CD4-positive, alpha-beta T cell (primary cell): ENCODE results near the gene TOPAZ1. TPM values are rescaled to one million over a fixed set of nuclear protein-coding genes. Genes with fewer than 3 reads are reported as not detected.

Experiments used
- ATAC-seq: fragments of 200-7000 bp; cut with Tn5 transposase; one replicate; pipeline ENCODE4 v1.10.0; 2022; ENCODE audit warnings: mild to moderate bottlenecking; ENCODE audit not compliant: poor library complexity
- CTCF ChIA-PET: fragments of 350-600 bp; sonication (Branson Sonifier 250); formaldehyde crosslinking; loops from one replicate; lab custom pipeline; 2021; ENCODE audit warnings: antibody characterized with exemption, inconsistent platforms; lab: Charles Lee
- POLR2A ChIA-PET: fragments of 350-600 bp; sonication (Branson Sonifier 250); formaldehyde crosslinking; loops from one replicate; lab custom pipeline; 2021; ENCODE audit warnings: antibody characterized with exemption, inconsistent platforms; lab: Charles Lee
- DNase-seq, 14 experiments: peaks; one replicate each; pipeline ENCODE4 v3.0.0-alpha.2; 2013 to 2020; ENCODE audit warnings: mixed read lengths in 2 of 14
- H3K27ac ChIP-seq, 2 donors: one replicate each; pipeline versions ENCODE4 v1.5.1 to v1.7.0; 2013; ENCODE audit warnings: low read length in 2 of 2, low read depth in 1 of 2, mild to moderate bottlenecking in 1 of 2
- H3K27me3 ChIP-seq, 2 experiments: 1 replicate in 1 of 2; 2 replicates in 1 of 2; pipeline versions ENCODE4 v1.6.1 to v1.7.0; 2013; ENCODE audit warnings: low read length in 2 of 2, control low read depth in 1 of 2, mild to moderate bottlenecking in 1 of 2, moderate library complexity in 1 of 2; ENCODE audit not compliant: insufficient read depth in 2 of 2, control insufficient read depth in 1 of 2
- H3K36me3 ChIP-seq: one replicate; pipeline ENCODE4 v1.6.1; 2013; ENCODE audit warnings: low read length, control low read depth; ENCODE audit not compliant: insufficient read depth
- H3K4me1 ChIP-seq: one replicate; pipeline ENCODE4 v1.6.1; 2013; ENCODE audit warnings: low read length, control low read depth; ENCODE audit not compliant: insufficient read depth
- H3K4me3 ChIP-seq: one replicate; pipeline ENCODE4 v1.5.1; 2013; ENCODE audit warnings: mild to moderate bottlenecking, low read length, moderate library complexity
- H3K9me3 ChIP-seq, 2 experiments: 1 replicate in 1 of 2; 2 replicates in 1 of 2; pipeline versions ENCODE4 v1.6.1 to v1.7.0; 2013; ENCODE audit warnings: low read length in 2 of 2, mild to moderate bottlenecking in 2 of 2, control low read depth in 1 of 2, moderate library complexity in 1 of 2; ENCODE audit not compliant: control insufficient read depth in 1 of 2, insufficient read depth in 1 of 2
- H3K27ac Mint-ChIP-seq: one replicate; pipeline ENCODE4 v1.8.0; 2020; ENCODE audit warnings: mixed read lengths
- H3K27me3 Mint-ChIP-seq: one replicate; pipeline ENCODE4 v1.8.0; 2021; ENCODE audit warnings: mixed read lengths
- H3K36me3 Mint-ChIP-seq: one replicate; pipeline ENCODE4 v1.8.0; 2021; ENCODE audit warnings: low read depth, mixed read lengths
- H3K4me1 Mint-ChIP-seq: one replicate; pipeline ENCODE4 v1.8.0; 2021; ENCODE audit warnings: low read depth, mixed read lengths
- H3K4me3 Mint-ChIP-seq: one replicate; pipeline ENCODE4 v1.8.0; 2020; ENCODE audit warnings: mild to moderate bottlenecking, mixed read lengths
- H3K9me3 Mint-ChIP-seq: one replicate; pipeline ENCODE4 v1.8.0; 2020; ENCODE audit warnings: mixed read lengths
- CTCF ChIP-seq: fragments of 200-600 bp; IDR thresholded peaks from one replicate; pipeline ENCODE4 v1.8.0; 2022; ENCODE audit warnings: antibody characterized with exemption, mild to moderate bottlenecking
- intact Hi-C, 2 experiments: fragments of 100-400 bp; cut with DNase I in 1 of 2; cut with micrococcal nuclease in 1 of 2; formaldehyde crosslinking; loops; one replicate each; pipeline versions ENCODE4 v1.15.1 to v1.9.0; 2023 to 2025; cut with DNase I, micrococcal nuclease
- total RNA-seq, 174 experiments: library from RNA in 2 of 174; stranded (reverse) in 2 of 174; gene quantifications; one replicate each; pipeline ENCODE4 v1.2.3 and lab custom pipeline; 2021 to 2026

TOPAZ1 gene
- total RNA-seq, 2 experiments from 2014 or later, result not detected

- no peaks in the 10 kb centered on the region for H3K4me1 Mint-ChIP-seq
- ChIA-PET POLR2A (no interaction called here), CTCF (no interaction called here)
- no peak for ATAC-seq
- Histone ChIP-seq H3K9me3 (no peaks in the 10 kb centered on the region), H3K27ac (no peak overlapping the region), H3K27me3 (peaks cover 0 to 9% of the 10 kb centered on the region in 2 experiments), H3K36me3 (no peaks in the 10 kb centered on the region), H3K4me3 (no peak overlapping the region), H3K4me1 (no peaks in the 10 kb centered on the region)
- no peak overlapping the region for H3K27ac Mint-ChIP-seq
- TF ChIP-seq CTCF, result no peak
- H3K9me3 Mint-ChIP-seq, result no peaks in the 10 kb centered on the region
- DNase-seq, result no peak
- no peak overlapping the region for H3K4me3 Mint-ChIP-seq
- H3K36me3 Mint-ChIP-seq, result no peaks in the 10 kb centered on the region
- H3K27me3 Mint-ChIP-seq, result peaks cover 34% of the 10 kb centered on the region
- intact Hi-C loops, result loop anchor here (10.0 kb wide), 3 partner anchors 144 to 636 kb away; partner anchors contain the start of genes ABHD5 (in 1 of the 2), ZNF197 (in 1 of the 2) and ZNF445 (in 1 of the 2)
These were observed 88.8 kb downstream of the TOPAZ1 start for GRCh38 chr3:44330444-44330843.

- ChIA-PET POLR2A (no interaction called here), CTCF (no interaction called here)
- no peaks in the 10 kb centered on the region for H3K9me3 Mint-ChIP-seq
- H3K4me3 Mint-ChIP-seq, result peak overlapping the region; percentile 20
- intact Hi-C loops, result loop anchor here (10.0 kb wide), 3 partner anchors 140 to 640 kb away; partner anchors contain the start of genes ABHD5 (in 1 of the 2), ZNF197 (in 1 of the 2) and ZNF445 (in 1 of the 2)
- H3K9me3 ChIP-seq, result no peaks in the 10 kb centered on the region
- ATAC-seq, result no peak
- H3K4me1 Mint-ChIP-seq, result peaks cover 18% of the 10 kb centered on the region
- H3K27me3 Mint-ChIP-seq, result peaks cover 27% of the 10 kb centered on the region
- no peak overlapping the region for H3K27ac ChIP-seq
- peaks cover 15% of the 10 kb centered on the region for H3K36me3 Mint-ChIP-seq
- no peak for TF ChIP-seq CTCF
- peaks cover 8% of the 10 kb centered on the region for H3K4me1 ChIP-seq
- H3K27me3 ChIP-seq, result peaks cover 0 to under 1% of the 10 kb centered on the region in 2 experiments
- no peak overlapping the region for H3K27ac Mint-ChIP-seq
- no peak for DNase-seq
- no peak overlapping the region for H3K4me3 ChIP-seq
- no peaks in the 10 kb centered on the region for H3K36me3 ChIP-seq
These were observed 92.6 kb downstream of the TOPAZ1 start for GRCh38 chr3:44334326-44334725.

- Mint-ChIP-seq H3K27ac (peak overlapping the region; percentile 95), H3K9me3 (no peaks in the 10 kb centered on the region), H3K27me3 (peaks cover 14% of the 10 kb centered on the region), H3K36me3 (peaks cover 15% of the 10 kb centered on the region), H3K4me1 (peaks cover 32% of the 10 kb centered on the region), H3K4me3 (peak overlapping the region; percentile 93)
- H3K27ac ChIP-seq, result peak overlapping the region in 1 of 2 donors; percentile 92
- TF ChIP-seq CTCF, result no peak
- peaks cover 17% of the 10 kb centered on the region for H3K4me1 ChIP-seq
- H3K4me3 ChIP-seq, result peak overlapping the region; percentile 69
- ATAC-seq (no peak), DNase-seq (peak in 1 of 14 experiments; percentile 11)
- no peaks in the 10 kb centered on the region for H3K36me3 ChIP-seq
- intact Hi-C loops, result loop anchor here (2.0 to 10.0 kb wide), 6 partner anchors 137 to 715 kb away; partner anchors contain the start of genes ABHD5 (in 1 of the 2), ANO10 (in 1 of the 2), KIAA1143 (in 1 of the 2) and KIF15 (in 1 of the 2)
- H3K27me3 ChIP-seq, result no peaks in the 10 kb centered on the region
- H3K9me3 ChIP-seq, result no peaks in the 10 kb centered on the region
- ChIA-PET CTCF (interaction anchor here (1.2 kb wide), 2 partner anchors 9 to 102 kb away, joined by 3 to 4 read pairs; no protein-coding TSS in a partner anchor), POLR2A (interaction anchor here (1.1 to 2.4 kb wide), 10 partner anchors 9 to 1352 kb away, joined by 3 to 42 read pairs (median 6); partner anchors contain the start of genes EXOSC7, KIAA1143, KIF15 and SACM1L)
These were observed 95.6 kb downstream of the TOPAZ1 start for GRCh38 chr3:44337248-44337785.
